SK-N-MC (cell line): ENCODE results near the gene TMEM117.

Experiments used
- DNase-seq: peaks from one replicate; pipeline ENCODE4 v3.0.0-alpha.2; 2011; ENCODE audit warnings: low read depth, low spot score
- H3K27ac ChIP-seq: fragments of 200-600 bp; sonication (generic); 2 replicates; pipeline ENCODE4 v1.5.1; 2016; ENCODE audit warnings: mixed run types
- H3K36me3 ChIP-seq: fragments of 200-600 bp; sonication (generic); 2 replicates; pipeline ENCODE4 v1.6.1; 2017; ENCODE audit warnings: antibody characterized with exemption, low read length, mixed read lengths; ENCODE audit not compliant: insufficient read depth
- H3K4me3 ChIP-seq: fragments of 200-600 bp; sonication (generic); 2 replicates; pipeline ENCODE4 v1.5.1; 2016
- H3K9ac ChIP-seq: fragments of 200-600 bp; sonication (generic); 2 replicates; pipeline ENCODE4 v1.8.0; 2017; ENCODE audit warnings: mixed run types, mixed read lengths; ENCODE audit not compliant: insufficient read length
- H3K9me3 ChIP-seq: fragments of 200-600 bp; sonication (generic); 2 replicates; pipeline ENCODE4 v1.6.1; 2017; ENCODE audit warnings: low read depth, mild to moderate bottlenecking, antibody characterized with exemption, low read length, moderate library complexity, mixed read lengths
- EZH2 ChIP-seq: fragments of 200-600 bp; sonication (generic); IDR thresholded peaks from one replicate; pipeline ENCODE4 v1.6.1; 2017; ENCODE audit warnings: antibody characterized with exemption
- FOXP2 ChIP-seq: optimal IDR thresholded peaks from 2 replicates; pipeline ENCODE3; 2011; ENCODE audit warnings: mild to moderate bottlenecking, moderate library complexity; ENCODE audit not compliant: insufficient read depth; ENCODE audit errors: extremely low read length, control extremely low read depth
- POLR2AphosphoS5 ChIP-seq: IDR thresholded peaks from 2 replicates; pipeline ENCODE4 v1.6.1; 2012; ENCODE audit warnings: mild to moderate bottlenecking, low read depth, low read length, borderline replicate concordance

The TMEM117 gene

GRCh38 chr12:44143175-44143574 is 307.3 kb downstream of the TMEM117 start:
- no peak overlapping the region for H3K9ac ChIP-seq
- H3K27ac ChIP-seq, result no peak overlapping the region
- no peak for DNase-seq
- no peaks in the 10 kb centered on the region for H3K9me3 ChIP-seq
- TF ChIP-seq FOXP2, result no peak
- no peak for TF ChIP-seq POLR2AphosphoS5
- no peak for TF ChIP-seq EZH2
- no peaks in the 10 kb centered on the region for H3K36me3 ChIP-seq
- H3K4me3 ChIP-seq, result no peak overlapping the region

GRCh38 chr12:44148936-44149335 is 313.1 kb downstream of the TMEM117 start:
- Histone ChIP-seq H3K9ac (no peak overlapping the region), H3K9me3 (no peaks in the 10 kb centered on the region), H3K27ac (no peak overlapping the region), H3K4me3 (no peak overlapping the region), H3K36me3 (no peaks in the 10 kb centered on the region)
- no peak for TF ChIP-seq FOXP2
- no peak for TF ChIP-seq EZH2
- no peak for TF ChIP-seq POLR2AphosphoS5
- DNase-seq, result no peak

GRCh38 chr12:44154128-44154527 is 318.2 kb downstream of the TMEM117 start:
- Histone ChIP-seq H3K9ac (no peak overlapping the region), H3K4me3 (peak overlapping the region; percentile 2), H3K27ac (peak overlapping the region; percentile 27; the same call in 1 of the 2 replicates), H3K36me3 (no peaks in the 10 kb centered on the region), H3K9me3 (no peaks in the 10 kb centered on the region)
- no peak for DNase-seq
- TF ChIP-seq FOXP2, result no peak
- TF ChIP-seq EZH2, result no peak
- TF ChIP-seq POLR2AphosphoS5, result no peak

GRCh38 chr12:44155358-44155757 is 319.5 kb downstream of the TMEM117 start:
- TF ChIP-seq POLR2AphosphoS5 (no peak), FOXP2 (no peak), EZH2 (no peak)
- peak overlapping the region; percentile 15; the same call in 1 of the 2 replicates for H3K4me3 ChIP-seq
- no peaks in the 10 kb centered on the region for H3K36me3 ChIP-seq
- peak; percentile 20 for DNase-seq
- no peak overlapping the region for H3K27ac ChIP-seq
- no peak overlapping the region for H3K9ac ChIP-seq
- no peaks in the 10 kb centered on the region for H3K9me3 ChIP-seq

- Histone ChIP-seq H3K36me3 (no peaks in the 10 kb centered on the region), H3K9ac (no peak overlapping the region), H3K9me3 (no peaks in the 10 kb centered on the region), H3K27ac (no peak overlapping the region), H3K4me3 (no peak overlapping the region)
- no peak for DNase-seq
- TF ChIP-seq FOXP2 (no peak), EZH2 (no peak), POLR2AphosphoS5 (no peak)
These were observed 321.5 kb downstream of the TMEM117 start for GRCh38 chr12:44157359-44157758.

GRCh38 chr12:44158746-44159145 is 322.9 kb downstream of the TMEM117 start:
- TF ChIP-seq FOXP2, result no peak
- no peak for DNase-seq
- no peak overlapping the region for H3K27ac ChIP-seq
- no peaks in the 10 kb centered on the region for H3K36me3 ChIP-seq
- H3K9me3 ChIP-seq, result no peaks in the 10 kb centered on the region
- H3K4me3 ChIP-seq, result no peak overlapping the region
- no peak overlapping the region for H3K9ac ChIP-seq

- TF ChIP-seq EZH2, result no peak
- no peak for TF ChIP-seq FOXP2
- TF ChIP-seq POLR2AphosphoS5, result no peak
- H3K9ac ChIP-seq, result no peak overlapping the region
- H3K27ac ChIP-seq, result no peak overlapping the region
- H3K36me3 ChIP-seq, result no peaks in the 10 kb centered on the region
- H3K9me3 ChIP-seq, result no peaks in the 10 kb centered on the region
- DNase-seq, result no peak
- H3K4me3 ChIP-seq, result no peak overlapping the region
These were observed 323.3 kb downstream of the TMEM117 start for GRCh38 chr12:44159216-44159615.

GRCh38 chr12:44159862-44160261 is 324.0 kb downstream of the TMEM117 start:
- no peaks in the 10 kb centered on the region for H3K36me3 ChIP-seq
- H3K27ac ChIP-seq, result no peak overlapping the region
- no peak for DNase-seq
- H3K4me3 ChIP-seq, result no peak overlapping the region
- H3K9me3 ChIP-seq, result no peaks in the 10 kb centered on the region
- H3K9ac ChIP-seq, result no peak overlapping the region
- TF ChIP-seq FOXP2, result no peak
- TF ChIP-seq POLR2AphosphoS5, result no peak
- TF ChIP-seq EZH2, result no peak

GRCh38 chr12:44162961-44163360 is 327.1 kb downstream of the TMEM117 start:
- H3K9ac ChIP-seq, result no peak overlapping the region
- H3K9me3 ChIP-seq, result no peaks in the 10 kb centered on the region
- no peak for TF ChIP-seq POLR2AphosphoS5
- no peak for TF ChIP-seq FOXP2
- no peak for TF ChIP-seq EZH2
- DNase-seq, result no peak
- H3K36me3 ChIP-seq, result no peaks in the 10 kb centered on the region
- no peak overlapping the region for H3K4me3 ChIP-seq
- no peak overlapping the region for H3K27ac ChIP-seq
